Panc1 (cell line): Measurements from ENCODE around the gene OLIG1.

ENCODE experiments used
- POLR2AphosphoS5 ChIP-seq: IDR thresholded peaks from 2 replicates; pipeline ENCODE4 v1.6.1; 2012; ENCODE audit warnings: mild to moderate bottlenecking, low read depth, low read length, moderate library complexity
- SIN3A ChIP-seq: IDR thresholded peaks from 2 replicates; pipeline ENCODE4 v1.6.1; 2012; ENCODE audit warnings: low read depth, mild to moderate bottlenecking, low read length, moderate library complexity, borderline replicate concordance; ENCODE audit not compliant: insufficient read depth
- TCF7L2 ChIP-seq: IDR thresholded peaks from 2 replicates; pipeline ENCODE4 v1.6.1; 2011; ENCODE audit warnings: mild to moderate bottlenecking, low read depth, low read length, inconsistent platforms
- TF ChIP-seq, protein P1 (sequence below): fragments of 450-650 bp; IDR thresholded peaks from 2 replicates; pipeline ENCODE4 v1.5.1; 2017; ENCODE audit warnings: mild to moderate bottlenecking
- TF ChIP-seq, protein P2 (sequence below), 2 experiments: IDR thresholded peaks; 2 replicates each; pipeline ENCODE4 v1.6.1; 2011 to 2012; ENCODE audit warnings: low read depth in 2 of 2, control low read depth in 1 of 2, low read length in 1 of 2, mild to moderate bottlenecking in 1 of 2, moderate library complexity in 1 of 2; ENCODE audit not compliant: insufficient read depth in 1 of 2

- TF ChIP-seq, protein P1, sequence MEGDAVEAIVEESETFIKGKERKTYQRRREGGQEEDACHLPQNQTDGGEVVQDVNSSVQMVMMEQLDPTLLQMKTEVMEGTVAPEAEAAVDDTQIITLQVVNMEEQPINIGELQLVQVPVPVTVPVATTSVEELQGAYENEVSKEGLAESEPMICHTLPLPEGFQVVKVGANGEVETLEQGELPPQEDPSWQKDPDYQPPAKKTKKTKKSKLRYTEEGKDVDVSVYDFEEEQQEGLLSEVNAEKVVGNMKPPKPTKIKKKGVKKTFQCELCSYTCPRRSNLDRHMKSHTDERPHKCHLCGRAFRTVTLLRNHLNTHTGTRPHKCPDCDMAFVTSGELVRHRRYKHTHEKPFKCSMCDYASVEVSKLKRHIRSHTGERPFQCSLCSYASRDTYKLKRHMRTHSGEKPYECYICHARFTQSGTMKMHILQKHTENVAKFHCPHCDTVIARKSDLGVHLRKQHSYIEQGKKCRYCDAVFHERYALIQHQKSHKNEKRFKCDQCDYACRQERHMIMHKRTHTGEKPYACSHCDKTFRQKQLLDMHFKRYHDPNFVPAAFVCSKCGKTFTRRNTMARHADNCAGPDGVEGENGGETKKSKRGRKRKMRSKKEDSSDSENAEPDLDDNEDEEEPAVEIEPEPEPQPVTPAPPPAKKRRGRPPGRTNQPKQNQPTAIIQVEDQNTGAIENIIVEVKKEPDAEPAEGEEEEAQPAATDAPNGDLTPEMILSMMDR: no peak
- TF ChIP-seq POLR2AphosphoS5 (no peak), TCF7L2 (no peak), SIN3A (no peak)
- TF ChIP-seq, protein P2, sequence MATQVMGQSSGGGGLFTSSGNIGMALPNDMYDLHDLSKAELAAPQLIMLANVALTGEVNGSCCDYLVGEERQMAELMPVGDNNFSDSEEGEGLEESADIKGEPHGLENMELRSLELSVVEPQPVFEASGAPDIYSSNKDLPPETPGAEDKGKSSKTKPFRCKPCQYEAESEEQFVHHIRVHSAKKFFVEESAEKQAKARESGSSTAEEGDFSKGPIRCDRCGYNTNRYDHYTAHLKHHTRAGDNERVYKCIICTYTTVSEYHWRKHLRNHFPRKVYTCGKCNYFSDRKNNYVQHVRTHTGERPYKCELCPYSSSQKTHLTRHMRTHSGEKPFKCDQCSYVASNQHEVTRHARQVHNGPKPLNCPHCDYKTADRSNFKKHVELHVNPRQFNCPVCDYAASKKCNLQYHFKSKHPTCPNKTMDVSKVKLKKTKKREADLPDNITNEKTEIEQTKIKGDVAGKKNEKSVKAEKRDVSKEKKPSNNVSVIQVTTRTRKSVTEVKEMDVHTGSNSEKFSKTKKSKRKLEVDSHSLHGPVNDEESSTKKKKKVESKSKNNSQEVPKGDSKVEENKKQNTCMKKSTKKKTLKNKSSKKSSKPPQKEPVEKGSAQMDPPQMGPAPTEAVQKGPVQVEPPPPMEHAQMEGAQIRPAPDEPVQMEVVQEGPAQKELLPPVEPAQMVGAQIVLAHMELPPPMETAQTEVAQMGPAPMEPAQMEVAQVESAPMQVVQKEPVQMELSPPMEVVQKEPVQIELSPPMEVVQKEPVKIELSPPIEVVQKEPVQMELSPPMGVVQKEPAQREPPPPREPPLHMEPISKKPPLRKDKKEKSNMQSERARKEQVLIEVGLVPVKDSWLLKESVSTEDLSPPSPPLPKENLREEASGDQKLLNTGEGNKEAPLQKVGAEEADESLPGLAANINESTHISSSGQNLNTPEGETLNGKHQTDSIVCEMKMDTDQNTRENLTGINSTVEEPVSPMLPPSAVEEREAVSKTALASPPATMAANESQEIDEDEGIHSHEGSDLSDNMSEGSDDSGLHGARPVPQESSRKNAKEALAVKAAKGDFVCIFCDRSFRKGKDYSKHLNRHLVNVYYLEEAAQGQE (IDR thresholded peaks at IDR 0.05; ENCODE audit: insufficient read depth in 1 of 2, low read depth in 2 of 2, low read length in 1 of 2): no peak
Measured at GRCh38 chr21:33112151-33112550, 42.2 kb downstream of the OLIG1 start.
